GM19467 (cell line): Measurements from ENCODE around the gene DNAJB1.
"Not testable (repeated sequence)": the region's sequence is repeated elsewhere in the genome, so short reads cannot be mapped to it uniquely, and the experiment has no call there.

Source experiments
- ATAC-seq: cut with Tn5 transposase; IDR thresholded peaks from one replicate; pipeline ENCODE4 v1.9.1; 2021; ENCODE audit warnings: mild to moderate bottlenecking, moderate library complexity; ENCODE audit not compliant: unreplicated experiment

DNAJB1 gene

GRCh38 chr19:14525729-14526128 lies 7.5 kb upstream of the DNAJB1 start:
- no peak for ATAC-seq

GRCh38 chr19:14520543-14520942 lies 2.3 kb upstream of the DNAJB1 start:
- no peak for ATAC-seq

- ATAC-seq: no peak
These were observed 1.7 kb upstream of the DNAJB1 start for GRCh38 chr19:14519860-14520407.

GRCh38 chr19:14519245-14519859 lies 1.2 kb upstream of the DNAJB1 start:
- no peak for ATAC-seq

- ATAC-seq: peak; percentile 1
These were observed 754 bp downstream of the DNAJB1 start for GRCh38 chr19:14517446-14517839.

- ATAC-seq: no peak
These were observed 1.3 kb downstream of the DNAJB1 start for GRCh38 chr19:14516746-14517438.

GRCh38 chr19:14516048-14516534 lies 2.1 kb downstream of the DNAJB1 start:
- ATAC-seq: no peak

GRCh38 chr19:14515501-14516047 lies 2.6 kb downstream of the DNAJB1 start:
- no peak for ATAC-seq

GRCh38 chr19:14514215-14514863 lies 3.9 kb downstream of the DNAJB1 start:
- ATAC-seq: no peak

- ATAC-seq: no peak
These were observed 5.7 kb downstream of the DNAJB1 start for GRCh38 chr19:14512406-14512961.

- ATAC-seq: no peak
These were observed 7.0 kb downstream of the DNAJB1 start for GRCh38 chr19:14511229-14511593.

GRCh38 chr19:14510311-14511228 lies 7.6 kb downstream of the DNAJB1 start:
- ATAC-seq: no peak

- no peak for ATAC-seq
These were observed 10.3 kb downstream of the DNAJB1 start for GRCh38 chr19:14507704-14508542.

GRCh38 chr19:14505488-14506239 lies 12.5 kb downstream of the DNAJB1 start:
- no peak for ATAC-seq

- not testable (repeated sequence) for ATAC-seq
These were observed 13.6 kb downstream of the DNAJB1 start for GRCh38 chr19:14504575-14504974.

GRCh38 chr19:14503285-14503684 lies 14.9 kb downstream of the DNAJB1 start:
- no peak for ATAC-seq

GRCh38 chr19:14502334-14503092 lies 15.7 kb downstream of the DNAJB1 start:
- no peak for ATAC-seq
